Mesenteric fat pad (tissue), 1 donor: Measurements from ENCODE around the gene PTCH1. TPM values are rescaled to one million over a fixed set of nuclear protein-coding genes. Genes with fewer than 3 reads are reported as not detected.
A peak's percentile ranks its signal among the peaks of the same experiment; 100 is the strongest.

Source experiments
- DNase-seq: peaks from one replicate; pipeline ENCODE4 v3.0.0-alpha.2; 2020; ENCODE audit warnings: low spot score
- total RNA-seq: library from RNA; stranded (reverse); fragmentation: NEBNext Ultra II Directional; extraction: Animal tissue kit (Norgen Biotek cat#: 25700); gene quantifications from one replicate; pipeline ENCODE4 v1.2.1, GENCODE V29; 2021
- donor health status: DM: yes; HTN: yes; CAD: no.

PTCH1 gene
- total RNA-seq, 1 donor from 2014 or later = 12.5 TPM

GRCh38 chr9:95512709-95513095, 4.1 kb downstream of the PTCH1 start:
- no peak for DNase-seq

DNA sequence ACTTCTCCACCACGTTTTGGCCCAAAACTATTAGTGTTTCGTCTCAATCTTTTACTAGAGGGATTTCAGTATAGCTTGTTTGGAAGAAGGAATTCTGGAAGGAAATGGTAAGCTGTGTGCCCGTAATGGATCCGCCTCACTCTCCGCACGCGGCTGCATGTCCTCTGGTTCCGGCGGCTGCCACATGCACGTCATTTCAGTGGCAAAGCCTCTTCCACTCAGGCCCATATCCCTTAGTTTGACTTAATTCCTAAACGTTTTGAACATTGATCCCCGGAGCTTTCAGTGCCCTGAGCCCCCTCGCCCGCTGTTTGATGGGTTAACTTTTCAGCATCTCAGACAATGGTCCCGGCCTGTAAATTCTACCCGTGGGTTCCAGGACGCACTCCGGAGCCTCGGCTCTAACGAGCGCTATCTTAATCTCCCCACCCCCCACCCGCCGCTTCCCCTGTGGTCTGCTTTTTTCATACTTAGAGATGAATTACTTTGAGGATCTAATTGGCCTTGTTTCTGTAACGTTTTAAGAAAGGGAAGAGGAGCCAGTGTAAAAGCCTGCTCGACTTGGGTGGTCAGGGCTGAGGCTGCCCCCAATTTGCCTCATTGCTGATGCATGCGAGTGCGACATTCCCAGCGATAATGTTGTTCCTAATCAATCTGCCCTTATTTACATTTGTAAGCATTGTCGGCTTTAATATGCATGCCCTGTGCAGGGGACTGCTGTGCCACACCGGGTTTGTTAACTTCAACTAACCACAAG, 4.6 kb downstream of the PTCH1 start:
- DNase-seq = no peak

DNA sequence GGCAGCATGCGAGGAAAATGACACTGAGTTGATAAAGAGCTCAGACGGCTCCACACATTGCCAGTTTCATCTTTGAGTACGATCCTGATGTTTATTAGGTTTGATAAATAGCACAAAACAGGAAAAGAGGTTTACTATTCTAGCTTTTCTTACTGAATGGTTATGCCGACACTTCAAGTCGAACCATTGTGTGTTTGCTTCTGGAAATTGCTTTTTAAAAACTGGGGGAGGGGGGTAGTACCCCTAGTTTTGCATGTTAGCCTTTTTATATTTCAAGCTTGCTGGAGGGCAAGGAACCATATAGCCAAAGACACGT, 5.2 kb downstream of the PTCH1 start:
- no peak for DNase-seq

GRCh38 chr9:95510709-95511615, 5.8 kb downstream of the PTCH1 start:
- peak; percentile 95 for DNase-seq

- DNase-seq = no peak
Measured at GRCh38 chr9:95509851-95510708, 6.7 kb downstream of the PTCH1 start.

DNA sequence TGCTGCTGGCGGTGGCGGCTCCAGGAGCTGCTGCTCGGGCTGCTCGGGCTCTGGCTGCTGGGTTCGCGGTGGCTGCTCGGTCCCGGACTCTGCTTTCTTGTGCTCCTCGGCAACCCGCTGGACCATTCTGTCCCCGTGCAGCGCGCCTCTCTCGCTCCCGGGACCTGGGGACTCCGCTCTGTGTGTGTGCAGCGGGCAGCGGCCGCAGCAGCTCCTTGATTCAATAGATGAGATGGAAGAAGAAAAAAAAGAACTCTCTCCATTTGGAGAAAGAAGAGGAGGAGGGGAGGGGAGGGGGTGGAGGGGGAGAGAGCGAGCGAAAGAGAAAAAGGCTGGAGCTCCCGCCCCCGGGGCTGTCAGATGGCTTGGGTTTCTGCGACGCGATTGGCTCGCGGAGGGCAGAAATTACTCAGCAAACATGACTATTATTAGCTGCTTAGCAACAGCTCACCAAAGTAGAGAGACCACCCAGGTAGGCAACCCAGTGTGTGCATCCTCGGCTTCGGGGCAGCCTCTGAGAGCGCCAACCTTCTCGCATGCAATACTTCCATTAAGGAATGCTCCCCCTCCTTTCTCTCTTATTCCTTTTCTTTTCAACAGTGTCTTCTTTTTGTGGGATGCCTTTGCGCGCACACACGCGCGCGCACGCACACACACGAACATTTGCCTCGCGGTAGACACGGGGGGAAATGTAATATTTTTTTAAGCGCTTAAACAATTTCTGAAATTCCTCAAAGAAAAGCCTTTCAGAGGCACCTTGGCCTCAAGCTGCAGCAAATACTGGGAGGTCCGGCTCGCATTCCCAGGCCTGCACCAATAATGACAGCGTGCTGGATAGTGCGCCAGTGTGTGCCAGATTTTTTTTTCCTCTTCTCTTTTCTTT, 7.6 kb downstream of the PTCH1 start:
- DNase-seq = no peak

GRCh38 chr9:95508242-95508967, 8.4 kb downstream of the PTCH1 start:
- no peak for DNase-seq

- no peak for DNase-seq
Measured at GRCh38 chr9:95507464-95508241, 9.1 kb downstream of the PTCH1 start.

DNA sequence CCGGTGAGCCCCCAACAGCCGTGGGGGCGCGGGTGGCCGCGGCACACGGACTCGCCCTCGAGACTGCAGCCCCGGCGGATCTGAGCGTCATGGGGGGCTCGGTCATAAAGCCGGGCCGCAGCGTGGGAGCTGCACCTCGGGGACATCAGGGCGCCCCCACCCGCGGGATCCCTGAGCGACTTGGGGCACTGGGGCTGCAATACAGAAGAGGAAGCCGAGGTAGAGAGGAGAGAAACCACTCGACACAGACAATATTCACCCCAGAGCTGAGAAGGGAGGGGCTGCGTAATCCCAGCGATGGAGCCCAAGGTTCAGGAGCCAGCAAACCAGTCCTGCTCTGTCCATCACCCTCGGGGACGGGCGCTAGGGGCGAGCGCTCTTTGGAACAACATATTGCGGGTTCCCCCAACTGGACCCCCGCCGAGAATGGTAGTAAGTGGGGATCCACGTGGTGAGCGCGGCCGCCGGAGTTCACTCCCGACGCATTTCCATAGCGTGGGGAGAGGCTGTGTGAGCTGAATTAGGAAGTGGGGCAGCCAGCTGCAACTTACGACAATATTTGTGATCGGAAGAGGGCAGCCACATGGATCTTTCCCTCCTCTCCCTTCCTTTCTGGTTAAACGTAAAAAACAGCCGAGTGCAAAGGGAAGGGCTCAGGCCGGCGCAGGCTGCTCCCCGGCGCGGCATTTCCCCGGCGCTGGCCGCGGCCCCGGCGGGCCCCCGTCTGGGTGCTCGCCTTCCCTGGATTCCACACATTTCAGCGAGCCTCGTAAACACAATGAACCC, 9.9 kb downstream of the PTCH1 start:
- no peak for DNase-seq

GRCh38 chr9:95506428-95506677, 10.4 kb downstream of the PTCH1 start:
- DNase-seq = no peak

DNA sequence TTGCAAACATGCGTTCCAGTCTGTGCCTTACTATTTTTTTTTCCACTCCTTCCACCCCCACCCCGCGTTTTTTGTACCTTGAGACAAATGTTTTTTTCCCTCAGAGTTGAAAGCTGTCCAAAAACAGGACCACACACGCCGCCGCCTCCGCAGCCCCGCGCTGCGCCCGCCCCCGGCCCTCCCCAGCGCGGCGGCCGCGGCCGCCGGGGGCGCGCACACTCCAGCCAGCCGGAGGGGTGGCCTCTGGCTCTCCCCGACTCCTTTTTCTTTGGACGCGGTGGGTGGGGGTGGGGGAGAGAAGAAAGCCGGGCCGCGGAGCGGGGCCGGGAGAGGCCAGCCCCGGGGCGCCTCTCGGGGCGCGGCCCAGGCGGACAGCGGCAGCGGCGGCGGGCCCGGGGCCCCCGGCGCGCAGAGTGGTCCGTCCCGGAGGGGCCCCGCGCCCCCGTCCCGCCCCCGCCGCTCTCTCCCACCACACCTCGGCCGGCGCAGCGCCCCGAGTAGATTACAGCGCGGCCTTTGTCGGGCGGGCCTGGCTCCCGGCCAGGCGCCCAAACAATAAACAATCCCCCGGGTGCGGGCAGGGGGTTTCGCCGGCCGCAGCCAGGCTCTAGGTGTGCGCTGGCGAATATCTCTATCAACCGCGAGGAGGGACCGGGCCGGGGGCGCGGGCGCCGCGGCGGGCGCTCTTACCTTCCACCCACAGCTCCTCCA, 10.9 kb downstream of the PTCH1 start:
- DNase-seq = no peak

- DNase-seq = no peak
Measured at GRCh38 chr9:95505072-95505716, 11.6 kb downstream of the PTCH1 start.

DNA sequence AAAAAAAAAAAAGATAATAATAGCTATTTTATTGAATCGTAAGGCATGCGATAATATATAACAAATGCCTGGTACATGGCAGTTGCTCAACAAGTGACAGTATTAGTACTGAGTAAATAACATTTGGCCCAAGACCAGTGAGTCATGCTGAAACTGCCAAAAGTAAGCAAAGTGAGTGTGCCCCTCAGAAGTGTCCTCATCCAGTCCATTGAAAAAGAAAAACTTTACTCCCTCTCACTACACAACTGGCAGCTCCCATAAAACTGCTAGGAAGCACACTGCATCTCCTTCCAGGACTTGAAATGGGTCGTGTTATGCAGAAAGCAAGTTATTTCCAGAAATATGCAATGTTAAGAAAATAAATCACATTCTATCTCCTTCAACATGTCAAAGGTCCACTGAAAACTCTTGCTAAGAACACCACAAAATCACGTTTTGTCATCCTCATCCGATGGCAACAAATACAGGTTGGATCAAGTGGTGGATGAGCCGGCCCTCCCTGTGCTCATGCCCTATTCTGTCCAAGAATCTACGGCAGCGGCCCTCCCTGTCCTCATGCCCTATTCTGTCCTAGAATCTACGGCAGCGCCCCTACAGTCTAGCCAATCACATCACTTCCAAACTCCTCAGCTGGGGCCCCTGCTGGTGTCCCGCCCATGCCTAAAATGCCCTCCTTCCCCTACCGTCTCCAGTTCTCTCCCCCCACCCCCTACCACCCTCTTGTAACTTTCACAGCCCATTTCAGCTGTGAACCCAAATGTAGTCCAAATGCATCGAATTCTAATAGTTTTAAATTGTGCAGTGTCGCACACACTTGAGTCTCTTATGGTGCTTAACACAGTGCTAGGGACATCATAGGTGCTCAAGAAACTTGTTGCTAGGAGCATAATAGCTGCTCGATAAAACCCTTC, 12.5 kb downstream of the PTCH1 start:
- DNase-seq = no peak

DNA sequence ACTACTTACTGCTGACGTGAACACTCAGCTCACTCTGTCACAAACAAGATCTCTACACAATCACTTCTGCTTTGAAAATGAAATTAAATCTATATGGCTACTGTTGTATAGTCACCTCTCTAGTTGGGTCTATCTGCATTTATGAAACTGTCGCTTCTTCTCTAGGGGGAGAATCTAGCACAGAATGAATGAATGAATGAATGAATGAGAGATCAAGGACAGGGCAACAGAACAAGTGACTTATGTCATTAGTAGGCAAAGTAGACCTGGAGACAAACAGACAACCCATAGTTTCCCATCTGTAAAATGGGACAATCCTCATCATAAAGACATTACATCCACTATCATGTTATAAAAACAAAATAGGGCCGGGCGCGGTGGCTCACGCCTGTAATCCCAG, 13.4 kb downstream of the PTCH1 start:
- no peak for DNase-seq

GRCh38 chr9:95502248-95502647, 14.5 kb downstream of the PTCH1 start:
- no peak for DNase-seq

DNA sequence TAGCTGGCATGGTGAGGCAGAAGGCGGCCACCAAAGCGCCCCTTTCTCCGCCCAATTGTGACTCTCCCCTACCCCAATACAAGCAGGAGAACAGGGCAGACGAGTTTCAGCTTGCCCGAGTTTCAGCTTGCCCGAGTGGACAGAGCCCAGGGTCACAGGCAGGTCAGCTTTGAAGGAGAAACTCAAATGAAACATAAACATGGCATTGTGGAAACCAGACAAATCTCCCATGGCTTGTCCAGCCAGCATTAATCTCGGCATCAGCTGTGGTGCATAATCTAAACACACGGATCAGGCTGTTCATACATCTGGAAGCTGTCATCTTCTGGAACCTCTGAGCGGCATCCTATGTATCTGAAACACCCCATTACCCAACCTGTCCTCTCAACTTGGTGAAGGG, 16.9 kb downstream of the PTCH1 start:
- no peak for DNase-seq
